ENCODE measurements around the gene MORN1. TPM values are rescaled to one million over a fixed set of nuclear protein-coding genes. Genes with fewer than 3 reads are reported as not detected.

MORN1 gene
- total and polyA plus RNA-seq, 10 of the 15 experiments (the other 5 are each of a cell fraction or from before 2014, with no cell fraction given) = 0.76 to 7.9 (median 5.5) TPM

DNA sequence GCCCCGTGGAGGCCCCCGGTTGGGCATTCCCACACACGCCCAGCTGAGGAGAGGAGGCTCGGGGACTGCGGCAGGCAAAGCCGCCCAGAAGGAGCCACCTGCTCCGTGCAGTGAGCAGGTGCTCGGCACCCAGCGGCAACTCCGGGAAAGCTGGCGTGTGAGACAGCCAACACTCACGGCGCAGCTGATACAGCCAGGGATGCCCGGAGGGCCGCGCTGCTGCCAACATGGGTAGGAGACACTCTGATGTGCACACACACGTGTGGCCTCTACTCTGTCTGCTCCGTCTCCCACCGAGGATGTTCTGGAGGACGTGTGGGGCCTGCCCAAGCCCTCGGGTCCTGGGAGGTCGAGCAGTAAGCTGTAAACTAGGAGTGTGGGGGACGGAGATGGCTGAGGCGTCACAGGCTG is 12.9 kb downstream of the MORN1 start (continued):
- TF ChIP-seq, protein P1, sequence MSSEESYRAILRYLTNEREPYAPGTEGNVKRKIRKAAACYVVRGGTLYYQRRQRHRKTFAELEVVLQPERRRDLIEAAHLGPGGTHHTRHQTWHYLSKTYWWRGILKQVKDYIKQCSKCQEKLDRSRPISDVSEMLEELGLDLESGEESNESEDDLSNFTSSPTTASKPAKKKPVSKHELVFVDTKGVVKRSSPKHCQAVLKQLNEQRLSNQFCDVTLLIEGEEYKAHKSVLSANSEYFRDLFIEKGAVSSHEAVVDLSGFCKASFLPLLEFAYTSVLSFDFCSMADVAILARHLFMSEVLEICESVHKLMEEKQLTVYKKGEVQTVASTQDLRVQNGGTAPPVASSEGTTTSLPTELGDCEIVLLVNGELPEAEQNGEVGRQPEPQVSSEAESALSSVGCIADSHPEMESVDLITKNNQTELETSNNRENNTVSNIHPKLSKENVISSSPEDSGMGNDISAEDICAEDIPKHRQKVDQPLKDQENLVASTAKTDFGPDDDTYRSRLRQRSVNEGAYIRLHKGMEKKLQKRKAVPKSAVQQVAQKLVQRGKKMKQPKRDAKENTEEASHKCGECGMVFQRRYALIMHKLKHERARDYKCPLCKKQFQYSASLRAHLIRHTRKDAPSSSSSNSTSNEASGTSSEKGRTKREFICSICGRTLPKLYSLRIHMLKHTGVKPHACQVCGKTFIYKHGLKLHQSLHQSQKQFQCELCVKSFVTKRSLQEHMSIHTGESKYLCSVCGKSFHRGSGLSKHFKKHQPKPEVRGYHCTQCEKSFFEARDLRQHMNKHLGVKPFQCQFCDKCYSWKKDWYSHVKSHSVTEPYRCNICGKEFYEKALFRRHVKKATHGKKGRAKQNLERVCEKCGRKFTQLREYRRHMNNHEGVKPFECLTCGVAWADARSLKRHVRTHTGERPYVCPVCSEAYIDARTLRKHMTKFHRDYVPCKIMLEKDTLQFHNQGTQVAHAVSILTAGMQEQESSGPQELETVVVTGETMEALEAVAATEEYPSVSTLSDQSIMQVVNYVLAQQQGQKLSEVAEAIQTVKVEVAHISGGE (CRISPR knock-in tag; IDR thresholded peaks at IDR 0.05) = no peak
- TF ChIP-seq ETV6 (conservative IDR thresholded peaks at IDR 0.05 in 1 of 2, IDR thresholded peaks at IDR 0.05 in 1 of 2; ENCODE audit: borderline replicate concordance in 1 of 2, low read depth in 1 of 2) = no peak
- no peak for TF ChIP-seq TAF1 (IDR thresholded peaks at IDR 0.05; ENCODE audit: borderline replicate concordance, low read depth, low read length)
- TF ChIP-seq, protein P2, sequence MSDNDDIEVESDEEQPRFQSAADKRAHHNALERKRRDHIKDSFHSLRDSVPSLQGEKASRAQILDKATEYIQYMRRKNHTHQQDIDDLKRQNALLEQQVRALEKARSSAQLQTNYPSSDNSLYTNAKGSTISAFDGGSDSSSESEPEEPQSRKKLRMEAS (IDR thresholded peaks at IDR 0.05; ENCODE audit: low read depth, low read length) = no peak
- TF ChIP-seq MEF2B (IDR thresholded peaks at IDR 0.05; ENCODE audit: partially characterized antibody, poor library complexity, severe bottlenecking) = no peak
- no peak for TF ChIP-seq RFX5 (IDR thresholded peaks at IDR 0.05; ENCODE audit: low read depth, low read length)
- TF ChIP-seq BACH1 (IDR thresholded peaks at IDR 0.05; ENCODE audit: borderline replicate concordance) = no peak
- TF ChIP-seq BHLHE40 (IDR thresholded peaks at IDR 0.05; ENCODE audit: borderline replicate concordance in 1 of 2, low read depth in 2 of 2, low read length in 1 of 2) = no peak
- TF ChIP-seq GATAD2B (conservative IDR thresholded peaks at IDR 0.05; ENCODE audit: low read depth) = no peak
- TF ChIP-seq ZZZ3 (IDR thresholded peaks at IDR 0.05; ENCODE audit: control insufficient read depth, insufficient read length, low read depth) = no peak

Data from GM12878 (cell line).